Measurements from ENCODE around the gene SFMBT2.

GRCh38 chr10:7301006-7301778 lies 109.6 kb downstream of the SFMBT2 start:
- no peak for TF ChIP-seq GATA2 (IDR thresholded peaks at IDR 0.05; ENCODE audit: low read depth, low read length)
- no peak for TF ChIP-seq GATA3 (IDR thresholded peaks at IDR 0.05; ENCODE audit: low read depth, low read length)
